Uterus (tissue), 2 donors: Measurements from ENCODE around the gene AHNAK.

Experiments
- CTCF ChIP-seq, 4 experiments: fragments of 200-600 bp in 2 of 4; fragments of 450-650 bp in 2 of 4; sonication (generic) in 2 of 4; IDR thresholded peaks; one replicate each; pipeline ENCODE4 v1.5.1; 2016 to 2019; ENCODE audit warnings: antibody characterized with exemption in 4 of 4, mild to moderate bottlenecking in 2 of 4, moderate library complexity in 1 of 4
- POLR2A ChIP-seq, 2 donors: fragments of 450-650 bp; IDR thresholded peaks; one replicate each; pipeline ENCODE4 v1.6.1; 2016; ENCODE audit warnings: antibody characterized with exemption in 2 of 2, mild to moderate bottlenecking in 1 of 2, moderate library complexity in 1 of 2

GRCh38 chr11:62580959-62581715, 34.5 kb upstream of the AHNAK start:
- no peak for TF ChIP-seq CTCF (IDR thresholded peaks at IDR 0.05)
- no peak for TF ChIP-seq POLR2A (IDR thresholded peaks at IDR 0.05)
